Prostate gland (tissue), 2 donors: ENCODE results near the gene PTPRM.

Experiments used
- CTCF ChIP-seq, 4 experiments: fragments of 200-600 bp in 2 of 4; fragments of 450-650 bp in 2 of 4; sonication (generic) in 2 of 4; IDR thresholded peaks; 1 replicate in 3 of 4; 2 replicates in 1 of 4; pipeline ENCODE4 v1.5.1; 2016 to 2019; ENCODE audit warnings: antibody characterized with exemption in 4 of 4, mild to moderate bottlenecking in 2 of 4, moderate library complexity in 2 of 4
- POLR2A ChIP-seq: fragments of 450-650 bp; IDR thresholded peaks from one replicate; pipeline ENCODE4 v1.6.1; 2016; ENCODE audit warnings: antibody characterized with exemption, mild to moderate bottlenecking
- POLR2AphosphoS5 ChIP-seq: sonication (generic); formaldehyde crosslinking; IDR thresholded peaks from one replicate; pipeline ENCODE4 v1.6.1; 2017; ENCODE audit warnings: antibody characterized with exemption

- TF ChIP-seq CTCF (IDR thresholded peaks at IDR 0.05) (no peak), POLR2A (no peak), POLR2AphosphoS5 (no peak)
Observed at GRCh38 chr18:8431036-8431435, 863.9 kb downstream of the PTPRM start.
